SK-N-MC (cell line): Measurements from ENCODE around the gene ACOT12.

ENCODE experiments used
- EZH2 ChIP-seq: fragments of 200-600 bp; sonication (generic); IDR thresholded peaks from one replicate; pipeline ENCODE4 v1.6.1; 2017; ENCODE audit warnings: antibody characterized with exemption
- POLR2AphosphoS5 ChIP-seq: IDR thresholded peaks from 2 replicates; pipeline ENCODE4 v1.6.1; 2012; ENCODE audit warnings: mild to moderate bottlenecking, low read depth, low read length, borderline replicate concordance

GRCh38 chr5:81315830-81316229 lies 78.1 kb downstream of the ACOT12 start:
- TF ChIP-seq EZH2 (no peak), POLR2AphosphoS5 (no peak)
